Fibroblast of lung (primary cell): ENCODE measurements around the gene NEGR1.

ENCODE experiments used
- EZH2 ChIP-seq: IDR thresholded peaks from 2 replicates; pipeline ENCODE4 v1.5.1; 2012; ENCODE audit warnings: low read length, control low read depth, mild to moderate bottlenecking; ENCODE audit errors: missing control alignments
- TF ChIP-seq, protein P1 (sequence below), 2 donors: IDR thresholded peaks in 1 of 2; conservative IDR thresholded peaks in 1 of 2; 1 replicate in 1 of 2; 2 replicates in 1 of 2; pipeline ENCODE4 v1.5.1; 2011 to 2012; ENCODE audit warnings: low read length in 2 of 2, control low read depth in 1 of 2, inconsistent platforms in 1 of 2, low read depth in 1 of 2, mild to moderate bottlenecking in 1 of 2

DNA sequence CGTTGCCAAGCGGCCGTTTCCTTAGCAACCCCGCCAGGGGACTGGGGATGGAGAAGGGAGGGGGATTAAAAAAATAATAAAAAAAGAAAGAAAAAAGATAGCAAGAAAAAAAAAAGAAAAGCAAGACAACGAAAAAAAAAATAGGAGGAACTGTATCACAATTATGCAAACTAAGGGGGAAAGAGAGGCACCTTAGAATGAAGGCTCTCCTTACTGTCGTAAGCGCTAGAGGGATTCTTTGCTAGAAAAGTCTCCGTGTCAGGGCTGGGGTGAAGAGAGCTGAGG is 625 bp upstream of the NEGR1 start:
- TF ChIP-seq, protein P1, sequence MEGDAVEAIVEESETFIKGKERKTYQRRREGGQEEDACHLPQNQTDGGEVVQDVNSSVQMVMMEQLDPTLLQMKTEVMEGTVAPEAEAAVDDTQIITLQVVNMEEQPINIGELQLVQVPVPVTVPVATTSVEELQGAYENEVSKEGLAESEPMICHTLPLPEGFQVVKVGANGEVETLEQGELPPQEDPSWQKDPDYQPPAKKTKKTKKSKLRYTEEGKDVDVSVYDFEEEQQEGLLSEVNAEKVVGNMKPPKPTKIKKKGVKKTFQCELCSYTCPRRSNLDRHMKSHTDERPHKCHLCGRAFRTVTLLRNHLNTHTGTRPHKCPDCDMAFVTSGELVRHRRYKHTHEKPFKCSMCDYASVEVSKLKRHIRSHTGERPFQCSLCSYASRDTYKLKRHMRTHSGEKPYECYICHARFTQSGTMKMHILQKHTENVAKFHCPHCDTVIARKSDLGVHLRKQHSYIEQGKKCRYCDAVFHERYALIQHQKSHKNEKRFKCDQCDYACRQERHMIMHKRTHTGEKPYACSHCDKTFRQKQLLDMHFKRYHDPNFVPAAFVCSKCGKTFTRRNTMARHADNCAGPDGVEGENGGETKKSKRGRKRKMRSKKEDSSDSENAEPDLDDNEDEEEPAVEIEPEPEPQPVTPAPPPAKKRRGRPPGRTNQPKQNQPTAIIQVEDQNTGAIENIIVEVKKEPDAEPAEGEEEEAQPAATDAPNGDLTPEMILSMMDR (conservative IDR thresholded peaks at IDR 0.05 in 1 of 2, IDR thresholded peaks at IDR 0.05 in 1 of 2; ENCODE audit: low read depth in 1 of 2, low read length in 2 of 2): no peak
- no peak for TF ChIP-seq EZH2
